Choroid plexus epithelial cell (primary cell): ENCODE data around the gene MXRA8.
A peak's percentile ranks its signal among the peaks of the same experiment; 100 is the strongest.

Source experiments
- DNase-seq: peaks from one replicate; pipeline ENCODE4 v3.0.0-alpha.2; 2010; ENCODE audit warnings: low read depth
- H3K4me3 ChIP-seq: 2 replicates; pipeline ENCODE4 v1.5.1; 2011; ENCODE audit warnings: low read depth, mild to moderate bottlenecking, control low read depth, low read length, moderate library complexity
- TF ChIP-seq, protein P1 (sequence below): conservative IDR thresholded peaks from 2 replicates; pipeline ENCODE4 v1.5.1; 2011; ENCODE audit warnings: low read depth, mild to moderate bottlenecking, control low read depth, inconsistent platforms, low read length, moderate library complexity

The MXRA8 gene

DNA sequence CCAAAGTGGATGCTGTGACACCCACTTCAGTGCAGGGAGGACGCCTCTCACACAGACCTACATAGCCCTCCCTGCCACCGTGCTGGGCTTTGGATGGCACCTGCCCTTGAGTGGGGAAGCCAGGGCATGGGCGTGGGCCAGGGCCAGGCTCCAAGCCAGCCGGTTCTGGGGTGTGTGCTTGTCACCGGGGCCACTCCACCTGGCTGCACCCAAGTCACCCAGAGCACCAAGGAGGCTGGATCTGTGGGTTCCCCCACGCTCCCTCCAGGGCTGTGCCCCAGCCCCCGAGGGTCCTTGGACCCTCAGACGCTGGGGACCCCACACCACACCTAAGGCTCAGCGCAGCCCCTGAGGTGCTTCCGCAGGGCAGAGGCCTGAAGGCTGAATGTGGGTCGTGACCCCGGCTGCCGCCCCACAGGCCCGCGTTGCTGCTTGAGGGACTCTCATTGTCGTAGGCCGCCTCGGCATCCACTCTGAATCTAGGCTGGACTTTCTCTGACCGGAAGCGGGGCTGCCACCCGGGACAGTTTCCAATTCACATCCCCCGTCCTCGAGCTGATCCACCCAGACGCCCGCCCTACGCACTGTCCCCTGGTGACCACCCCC is 1.5 kb downstream of the MXRA8 start:
- peak overlapping the region; percentile 62 for H3K4me3 ChIP-seq
- DNase-seq: no peak
- TF ChIP-seq, protein P1, sequence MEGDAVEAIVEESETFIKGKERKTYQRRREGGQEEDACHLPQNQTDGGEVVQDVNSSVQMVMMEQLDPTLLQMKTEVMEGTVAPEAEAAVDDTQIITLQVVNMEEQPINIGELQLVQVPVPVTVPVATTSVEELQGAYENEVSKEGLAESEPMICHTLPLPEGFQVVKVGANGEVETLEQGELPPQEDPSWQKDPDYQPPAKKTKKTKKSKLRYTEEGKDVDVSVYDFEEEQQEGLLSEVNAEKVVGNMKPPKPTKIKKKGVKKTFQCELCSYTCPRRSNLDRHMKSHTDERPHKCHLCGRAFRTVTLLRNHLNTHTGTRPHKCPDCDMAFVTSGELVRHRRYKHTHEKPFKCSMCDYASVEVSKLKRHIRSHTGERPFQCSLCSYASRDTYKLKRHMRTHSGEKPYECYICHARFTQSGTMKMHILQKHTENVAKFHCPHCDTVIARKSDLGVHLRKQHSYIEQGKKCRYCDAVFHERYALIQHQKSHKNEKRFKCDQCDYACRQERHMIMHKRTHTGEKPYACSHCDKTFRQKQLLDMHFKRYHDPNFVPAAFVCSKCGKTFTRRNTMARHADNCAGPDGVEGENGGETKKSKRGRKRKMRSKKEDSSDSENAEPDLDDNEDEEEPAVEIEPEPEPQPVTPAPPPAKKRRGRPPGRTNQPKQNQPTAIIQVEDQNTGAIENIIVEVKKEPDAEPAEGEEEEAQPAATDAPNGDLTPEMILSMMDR: no peak

DNA sequence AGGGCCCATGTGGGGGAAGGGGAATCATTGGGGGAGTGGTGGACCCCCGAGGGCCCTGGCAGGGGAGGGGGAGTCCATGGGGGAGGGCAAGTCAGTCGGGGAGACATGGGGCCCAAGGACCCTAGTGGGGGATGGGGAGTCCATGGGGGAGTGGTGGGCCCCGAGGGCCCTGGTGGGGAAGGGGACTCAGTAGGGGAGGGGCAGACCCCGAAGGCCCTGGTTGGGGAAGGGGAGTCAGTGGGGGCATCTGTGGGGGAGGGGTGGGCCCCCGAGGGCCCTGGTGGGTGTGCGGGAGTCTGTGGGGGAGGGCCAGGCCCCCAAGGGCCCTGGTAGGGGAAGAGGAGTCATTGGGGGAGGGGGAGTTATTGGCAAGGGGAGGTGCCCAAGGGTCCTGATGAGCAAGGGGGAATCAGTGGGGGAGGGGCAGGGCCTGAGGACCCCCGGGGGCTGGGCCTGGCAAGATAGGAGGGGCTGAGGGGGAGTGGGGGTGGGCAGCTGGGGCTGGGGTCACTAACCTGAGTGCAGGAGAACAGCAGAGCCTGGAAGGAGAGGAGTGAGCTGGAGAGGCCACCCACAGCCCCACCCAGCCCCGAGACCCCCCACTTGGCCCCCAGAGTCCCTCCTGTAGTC is 2.1 kb downstream of the MXRA8 start:
- TF ChIP-seq, protein P1: no peak
- no peak for DNase-seq
- peak overlapping the region; percentile 62 for H3K4me3 ChIP-seq

DNA sequence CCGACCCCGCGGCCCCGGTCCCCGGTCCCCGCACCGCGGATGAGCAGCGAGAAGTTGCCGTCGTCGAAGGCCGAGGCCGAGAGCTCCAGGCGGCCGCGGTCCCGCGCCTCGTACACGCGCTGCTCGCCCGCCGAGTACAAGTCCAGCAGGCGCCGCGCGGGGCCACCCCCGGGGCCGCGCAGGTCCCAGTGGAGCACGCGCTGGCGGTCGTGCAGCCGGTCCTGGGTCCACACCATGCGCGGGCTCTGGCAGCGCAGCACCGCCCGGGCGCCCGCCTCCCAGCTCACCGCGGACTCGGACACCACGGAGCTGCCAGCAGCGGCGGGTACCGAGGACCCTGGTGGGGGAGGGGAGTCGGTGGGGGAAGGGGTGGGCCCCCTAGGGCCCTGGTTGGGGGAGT is 2.9 kb downstream of the MXRA8 start:
- DNase-seq: peak; percentile 53
- H3K4me3 ChIP-seq: peak overlapping the region; percentile 37
- TF ChIP-seq, protein P1: no peak

DNA sequence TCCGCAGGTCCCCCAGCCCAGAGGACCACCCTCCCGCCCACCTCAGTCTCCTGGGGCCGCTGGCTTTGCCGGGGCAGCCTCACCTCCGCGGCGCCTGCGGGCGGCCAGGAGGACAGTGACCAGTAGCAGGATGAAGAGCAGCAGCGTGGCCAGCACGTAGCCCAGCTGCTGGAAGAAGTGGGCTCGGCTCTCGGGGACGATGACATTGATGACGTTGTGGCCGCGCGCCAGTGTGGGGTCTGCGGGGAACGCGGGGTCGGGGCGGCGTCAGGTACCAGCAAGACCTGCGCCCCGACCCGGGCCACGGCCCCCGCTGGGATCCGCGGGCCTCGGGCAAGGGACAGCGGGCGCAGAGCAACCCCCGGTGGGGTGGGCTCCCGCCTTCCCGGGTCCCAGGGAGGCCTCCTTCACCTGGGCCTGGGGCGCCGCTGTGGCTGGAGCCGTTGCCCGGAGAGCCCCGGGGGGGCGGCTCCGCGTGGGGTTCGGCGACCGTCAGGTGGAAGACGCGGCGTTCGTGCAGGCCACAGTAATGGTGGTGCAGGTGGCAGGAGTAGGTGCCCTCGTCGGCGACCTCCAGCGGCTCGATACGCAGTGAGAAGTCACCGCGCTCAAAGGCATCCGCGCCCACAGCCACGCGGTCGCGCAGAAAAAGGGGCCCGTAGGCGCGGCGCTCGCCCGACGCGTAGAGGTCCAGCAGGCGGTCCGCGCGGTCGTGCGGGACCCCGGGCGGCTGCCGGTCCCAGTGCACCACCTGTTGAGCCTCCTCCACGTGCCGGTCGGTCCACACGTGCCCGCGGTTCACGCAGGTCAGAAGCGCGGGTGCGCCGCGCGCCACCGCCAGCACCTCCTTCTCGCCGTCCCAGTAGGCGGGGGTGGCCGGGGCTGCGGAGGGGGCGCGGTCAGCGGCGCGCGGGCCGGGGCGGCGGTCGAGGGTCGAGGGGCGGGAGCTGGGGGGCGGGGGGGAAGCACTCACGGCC is 3.8 kb downstream of the MXRA8 start:
- no peak overlapping the region for H3K4me3 ChIP-seq
- DNase-seq: no peak
- TF ChIP-seq, protein P1: no peak

DNA sequence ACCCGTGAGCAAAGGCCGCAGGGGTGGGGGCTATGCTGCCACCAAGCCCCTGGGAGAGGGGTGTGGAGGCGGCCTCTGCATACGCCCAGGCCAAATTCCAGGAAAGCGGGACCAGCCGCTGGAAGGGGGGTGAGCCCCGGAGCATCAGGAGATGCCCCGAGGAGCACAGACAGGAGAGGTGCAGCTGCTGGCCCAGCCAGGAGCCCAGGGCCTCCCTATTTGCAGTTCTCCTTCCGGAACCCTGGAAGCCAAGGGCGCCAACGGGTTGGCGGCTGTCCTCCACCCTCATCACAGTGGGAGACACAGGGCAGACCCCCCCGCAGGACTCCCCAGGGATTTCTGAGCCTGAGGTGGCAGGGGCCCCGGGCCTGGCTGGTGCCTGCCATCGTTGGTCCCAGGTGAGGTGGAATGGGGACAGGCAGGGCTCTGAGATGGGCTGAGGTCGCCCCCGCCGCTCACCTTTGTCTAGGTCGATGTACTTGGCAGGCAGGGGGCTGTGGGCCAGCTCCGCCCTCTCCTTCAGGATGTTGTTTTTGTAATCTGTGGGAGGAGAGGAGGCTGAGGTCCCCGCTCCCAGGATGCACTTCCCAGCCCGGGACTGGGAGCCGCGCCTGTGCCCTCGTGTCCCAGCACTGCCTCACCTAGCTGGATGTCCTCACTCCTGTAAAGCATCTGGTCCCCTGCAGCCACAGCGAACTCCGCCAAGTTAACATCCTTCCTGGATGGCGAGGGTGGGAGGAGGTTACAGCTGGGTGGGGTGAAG is 4.8 kb downstream of the MXRA8 start:
- DNase-seq: no peak
- TF ChIP-seq, protein P1: no peak
- H3K4me3 ChIP-seq: no peak overlapping the region

DNA sequence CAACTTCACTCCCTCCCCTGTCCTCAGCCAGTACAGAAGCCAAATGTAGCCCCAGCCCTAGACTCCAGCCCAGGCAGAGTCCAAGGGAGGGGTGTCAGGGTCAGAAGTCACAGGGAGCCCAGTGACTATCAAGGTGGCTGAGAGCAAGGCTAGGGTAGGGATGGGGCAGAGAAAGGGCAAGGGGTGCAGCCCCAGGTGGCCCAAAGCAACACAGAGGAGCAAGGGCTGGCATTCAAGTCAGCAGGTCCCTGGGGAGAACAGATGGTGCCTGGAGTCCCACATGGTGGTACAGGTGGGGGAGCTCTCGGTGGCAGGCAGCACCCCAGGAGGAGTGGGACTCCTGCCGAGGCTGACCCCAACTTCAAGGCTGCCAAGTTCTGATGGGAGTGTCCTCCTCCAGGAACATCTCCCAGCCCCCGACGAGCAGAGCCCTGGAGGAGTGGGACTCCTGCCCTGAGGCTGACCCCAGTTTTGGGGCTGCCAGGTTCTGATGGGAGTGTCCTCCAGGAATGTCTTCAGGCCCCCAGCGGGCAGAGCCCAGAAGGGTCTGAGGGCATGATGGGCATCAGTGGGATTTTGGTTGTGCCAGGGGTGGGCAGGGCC is 5.5 kb downstream of the MXRA8 start:
- H3K4me3 ChIP-seq: no peak overlapping the region
- TF ChIP-seq, protein P1: no peak
- no peak for DNase-seq
